Stimulated activated CD4-positive, alpha-beta T cell treated with anti-CD3 and anti-CD28 coated beads, Interleukin-1b, Interleukin-23, amount 100 ng/mL, for 24 hours (primary cell): ENCODE data around the gene SLC1A1.
A peak's percentile ranks its signal among the peaks of the same experiment; 100 is the strongest.
"Not testable (repeated sequence)": the region's sequence is repeated elsewhere in the genome, so short reads cannot be mapped to it uniquely, and the experiment has no call there.

Experiments used
- DNase-seq, 4 experiments: peaks; one replicate each; pipeline ENCODE4 v3.0.0-alpha.2; 2020; ENCODE audit warnings: low read depth in 4 of 4, low spot score in 1 of 4

The SLC1A1 gene

GRCh38 chr9:4504250-4504649 lies 14.0 kb downstream of the SLC1A1 start:
- DNase-seq = no peak

DNA sequence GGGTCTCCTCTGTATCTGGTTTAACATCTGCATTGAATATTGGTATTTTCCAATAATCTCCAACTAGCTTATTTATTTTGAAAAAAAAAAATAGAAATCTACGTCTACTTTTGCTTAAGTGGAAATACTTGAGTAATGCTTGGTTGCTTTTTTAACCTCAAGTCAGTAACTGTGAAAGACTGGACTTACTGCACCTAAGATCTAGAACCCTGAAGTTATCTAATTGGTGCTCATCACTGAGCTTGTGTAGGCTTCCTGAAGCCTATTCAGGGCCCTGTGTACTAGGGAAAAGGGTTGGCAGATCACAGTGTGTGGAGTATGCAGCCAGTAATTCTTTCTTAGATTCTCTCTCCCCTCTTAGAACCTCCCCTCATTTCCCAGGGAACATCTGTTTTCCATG lies 16.2 kb downstream of the SLC1A1 start:
- no peak for DNase-seq

DNA sequence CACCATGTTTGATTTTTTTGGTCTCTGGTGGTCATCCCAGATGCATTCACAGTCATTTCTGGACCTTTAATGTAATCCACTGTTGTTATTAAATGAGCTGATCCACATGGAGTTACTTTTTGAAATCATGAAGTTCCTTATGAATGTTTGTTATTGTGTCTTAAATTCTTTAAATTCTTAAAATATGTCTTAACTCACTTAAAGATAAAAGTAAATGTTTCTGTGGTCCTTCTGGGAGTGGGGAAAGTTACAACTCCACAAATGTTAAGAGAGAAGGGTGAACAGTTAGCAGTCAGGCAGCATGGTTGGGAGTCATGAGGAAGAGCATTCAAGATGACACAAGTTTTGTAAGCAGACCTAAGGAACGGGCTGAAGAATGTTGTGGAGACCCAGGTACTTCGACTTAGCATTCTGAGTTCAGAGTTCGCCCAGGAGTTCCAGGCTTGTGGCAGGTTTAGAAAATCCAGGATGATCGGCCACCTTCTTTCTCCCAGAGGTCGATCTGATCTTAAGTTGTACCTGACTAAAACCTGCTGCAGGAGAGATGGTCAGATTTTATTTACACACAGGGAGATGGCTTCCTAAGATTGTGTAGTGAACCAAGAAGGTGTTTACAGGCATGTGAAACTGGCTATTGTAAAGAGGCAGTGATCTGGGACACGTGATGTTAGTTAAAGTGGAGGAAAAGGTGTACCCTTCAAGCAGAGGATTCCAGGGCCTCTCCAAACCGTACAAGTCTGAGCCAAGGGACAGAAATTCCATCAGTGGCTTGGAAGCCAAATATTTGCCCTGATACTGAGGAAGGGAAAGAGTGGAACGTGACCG lies 17.2 kb downstream of the SLC1A1 start:
- DNase-seq = no peak

DNA sequence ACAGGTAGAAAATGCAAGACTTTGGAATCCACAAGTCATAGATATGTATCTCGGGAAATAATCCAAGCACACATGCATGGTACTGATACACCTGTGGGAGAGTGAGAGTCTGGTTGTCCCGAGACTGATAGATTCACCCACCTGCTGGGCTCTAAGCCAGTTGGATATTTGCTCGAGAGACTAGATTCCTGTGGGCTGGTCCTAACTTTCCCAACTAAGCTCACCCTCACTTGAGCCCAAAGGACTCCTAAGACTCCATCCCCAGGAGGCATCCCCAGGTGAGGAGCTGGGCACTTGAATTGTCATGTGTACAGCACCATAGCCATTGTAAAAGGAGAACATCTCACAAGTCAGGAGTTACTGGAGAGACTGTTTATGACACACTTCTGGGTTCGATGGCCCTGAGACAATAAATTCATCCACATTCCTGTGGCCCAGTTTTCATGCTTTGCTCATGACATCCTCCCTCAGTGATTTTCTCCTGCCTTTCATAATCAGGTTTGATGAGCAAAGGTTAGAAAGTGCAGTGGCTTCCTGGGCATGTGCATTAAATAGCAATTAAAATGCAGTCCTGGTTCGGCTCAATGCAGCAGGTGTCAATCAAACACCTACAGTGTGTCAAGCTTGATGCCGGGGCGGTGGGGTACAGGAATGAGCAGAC lies 18.1 kb downstream of the SLC1A1 start:
- no peak for DNase-seq

DNA sequence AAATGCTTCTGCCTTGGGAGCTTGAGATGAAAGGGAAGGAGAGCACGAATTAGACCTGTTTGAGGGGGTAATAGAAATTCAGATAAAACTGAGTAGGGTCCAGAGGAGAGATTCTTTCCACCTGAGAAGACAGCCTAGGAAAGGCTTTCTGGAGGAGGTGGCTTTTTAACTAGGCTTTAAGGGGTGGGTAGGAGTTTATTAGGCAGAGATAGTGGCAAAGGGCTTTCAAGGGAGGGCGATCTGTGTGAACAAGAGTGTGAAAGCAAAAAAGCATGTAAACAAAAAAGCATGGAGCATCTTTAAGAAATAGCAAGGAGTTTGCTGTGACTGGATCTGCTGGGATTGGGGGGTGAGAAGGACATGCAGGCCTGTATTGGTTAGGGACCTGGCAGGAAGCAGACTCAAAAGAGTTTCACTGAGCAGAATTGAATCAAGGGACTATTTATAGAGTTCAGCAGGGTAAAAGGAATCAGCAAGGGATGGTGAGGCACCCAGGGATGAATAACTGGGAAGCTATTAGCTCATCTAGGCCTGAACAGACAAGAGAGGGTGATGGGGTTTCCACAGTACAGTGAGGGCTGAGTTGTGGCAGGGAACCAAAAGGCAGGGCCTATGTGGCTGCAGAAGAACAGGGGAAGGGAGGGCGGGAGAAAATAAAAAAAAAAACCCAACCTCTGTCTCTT lies 18.8 kb downstream of the SLC1A1 start:
- no peak for DNase-seq

GRCh38 chr9:4509590-4509984 lies 19.3 kb downstream of the SLC1A1 start:
- no peak for DNase-seq

- DNase-seq = no peak
Observed at GRCh38 chr9:4510546-4511322, 20.5 kb downstream of the SLC1A1 start.

DNA sequence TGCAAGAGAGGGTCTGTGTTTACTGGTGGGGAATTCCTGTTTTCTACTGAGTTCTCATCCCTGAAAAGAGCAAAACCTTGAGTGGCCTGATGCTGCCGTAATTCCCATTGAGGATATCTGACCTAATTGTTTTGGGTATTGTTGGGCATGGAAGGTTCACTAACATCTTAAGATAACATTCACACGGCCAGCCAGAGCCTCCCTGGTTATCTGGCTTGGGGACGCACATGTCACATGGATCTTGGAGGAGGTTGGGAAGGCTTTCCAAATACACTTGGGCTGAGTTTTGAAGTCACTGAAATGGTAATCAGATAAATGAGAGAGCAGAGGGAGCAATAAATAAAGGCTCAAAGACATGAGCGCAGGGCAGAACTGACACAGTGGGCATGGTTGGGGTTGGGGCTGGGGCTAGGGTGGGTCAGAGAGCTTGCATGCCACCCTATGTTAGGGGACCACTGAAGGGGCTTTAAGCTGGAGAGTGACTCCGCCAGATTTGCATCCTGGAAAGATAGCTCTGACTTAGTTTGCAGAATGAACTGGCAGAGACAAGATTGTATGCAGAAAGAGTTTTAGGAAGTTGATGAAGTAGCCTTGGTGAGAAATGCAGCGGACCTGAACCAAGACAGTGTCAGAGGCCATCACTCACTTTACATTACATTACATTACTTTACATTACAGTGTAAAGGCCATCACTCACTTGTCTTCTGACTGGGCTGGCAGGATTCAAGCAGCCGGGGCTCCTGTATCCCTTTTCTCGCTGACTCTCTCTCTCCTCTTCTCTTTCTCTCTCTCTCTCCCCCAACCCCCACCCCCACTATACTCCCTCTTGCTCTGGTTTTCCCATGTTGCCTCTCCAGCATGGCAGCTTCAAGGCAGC lies 24.2 kb downstream of the SLC1A1 start:
- DNase-seq = no peak

DNA sequence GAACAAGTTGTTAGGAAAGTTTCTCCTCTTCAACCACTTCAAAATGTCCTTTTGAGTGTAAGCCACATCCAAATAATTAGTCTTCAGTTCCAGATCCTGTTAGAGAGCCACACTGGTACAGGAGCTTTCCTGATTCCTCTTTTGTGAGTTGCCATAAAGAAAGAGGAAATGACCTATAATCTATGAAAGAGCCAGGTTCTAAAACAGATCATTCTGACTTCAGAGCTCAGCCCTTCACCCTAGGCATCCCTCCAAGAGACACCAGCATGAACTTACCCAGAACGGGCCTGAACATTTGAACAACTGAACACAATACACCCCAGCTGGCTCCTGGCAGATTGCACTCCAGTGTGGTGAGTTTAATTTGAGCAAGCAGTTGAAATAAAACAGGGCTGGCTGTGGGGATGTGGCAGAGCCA lies 25.7 kb downstream of the SLC1A1 start:
- no peak for DNase-seq

- DNase-seq = no peak
Observed at GRCh38 chr9:4517274-4517673, 27.0 kb downstream of the SLC1A1 start.

DNA sequence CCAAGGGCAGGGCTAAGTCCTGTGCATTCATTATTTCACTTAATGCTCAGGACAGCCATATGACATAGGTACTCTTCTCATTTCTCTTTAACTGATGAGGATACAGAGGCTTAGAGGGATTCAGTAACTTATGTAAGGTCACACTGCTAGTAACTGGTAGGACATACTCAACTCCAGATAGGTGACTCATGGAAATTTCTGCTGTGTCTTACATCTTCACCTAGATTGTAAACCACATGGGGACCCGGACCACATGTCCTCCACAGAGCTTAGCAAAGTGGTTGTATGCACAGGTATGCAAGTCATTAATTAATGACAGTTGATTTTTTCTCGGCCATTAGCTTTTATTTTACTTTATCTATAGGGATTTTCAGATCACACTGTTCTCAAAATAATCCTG lies 29.3 kb downstream of the SLC1A1 start:
- peak in 1 of 4 experiments; percentile 13 for DNase-seq

GRCh38 chr9:4520055-4520454 lies 29.8 kb downstream of the SLC1A1 start:
- no peak for DNase-seq

DNA sequence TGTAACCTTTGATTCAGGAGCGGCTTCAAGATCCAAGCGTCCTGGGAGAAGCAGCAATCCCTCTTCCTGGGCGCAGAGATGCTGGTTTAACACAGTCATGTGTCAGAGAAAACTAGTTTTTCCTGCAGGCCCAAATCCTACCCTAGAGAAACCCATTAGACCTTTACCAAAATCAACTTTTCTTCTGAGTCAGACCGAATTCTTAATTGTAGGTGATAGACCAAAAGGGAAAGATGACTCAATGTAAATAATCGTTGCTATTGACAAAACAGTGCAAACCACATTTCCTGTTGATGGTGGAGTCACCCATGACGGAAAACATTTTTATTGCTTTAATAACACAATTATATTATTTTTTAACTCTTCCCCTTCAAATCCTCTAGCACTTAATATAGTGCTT lies 40.1 kb downstream of the SLC1A1 start:
- DNase-seq = no peak

DNA sequence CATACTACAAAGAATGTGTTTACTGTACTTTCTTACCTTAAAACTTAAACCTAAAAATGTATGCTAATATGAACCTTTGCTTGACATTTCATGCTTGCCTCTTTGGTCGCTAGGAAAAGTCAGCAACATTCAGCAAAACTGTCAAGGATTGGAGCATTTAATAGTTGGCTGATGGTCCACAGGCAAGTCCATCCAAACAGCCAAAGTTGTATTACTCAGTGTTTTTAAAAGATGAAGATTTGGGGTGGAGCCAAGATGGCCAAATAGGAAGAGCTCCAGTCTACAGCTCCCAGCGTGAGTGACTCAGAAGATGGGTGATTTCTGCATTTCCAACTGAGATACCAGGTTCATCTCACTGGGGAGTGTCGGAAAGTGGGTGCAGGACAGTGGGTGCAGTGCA lies 40.6 kb downstream of the SLC1A1 start:
- DNase-seq = not testable (repeated sequence)

DNA sequence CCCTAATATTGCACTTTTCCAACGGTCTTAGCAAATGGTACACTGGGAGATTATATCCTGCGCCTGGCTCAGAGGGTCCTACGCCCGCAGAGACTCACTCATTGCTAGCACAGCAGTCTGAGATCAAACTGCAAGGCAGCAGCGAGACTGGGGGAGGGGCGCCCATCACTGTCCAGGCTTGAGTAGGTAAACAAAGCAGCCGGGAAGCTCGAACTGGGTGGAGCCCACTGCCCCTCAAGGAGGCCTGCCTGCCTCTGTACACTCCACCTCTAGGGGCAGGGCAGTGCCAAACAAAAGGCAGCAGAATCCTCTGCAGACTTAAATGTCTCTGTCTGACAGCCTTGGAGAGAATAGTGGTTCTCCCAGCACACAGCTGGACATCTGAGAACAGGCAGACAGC lies 41.1 kb downstream of the SLC1A1 start:
- not testable (repeated sequence) for DNase-seq

DNA sequence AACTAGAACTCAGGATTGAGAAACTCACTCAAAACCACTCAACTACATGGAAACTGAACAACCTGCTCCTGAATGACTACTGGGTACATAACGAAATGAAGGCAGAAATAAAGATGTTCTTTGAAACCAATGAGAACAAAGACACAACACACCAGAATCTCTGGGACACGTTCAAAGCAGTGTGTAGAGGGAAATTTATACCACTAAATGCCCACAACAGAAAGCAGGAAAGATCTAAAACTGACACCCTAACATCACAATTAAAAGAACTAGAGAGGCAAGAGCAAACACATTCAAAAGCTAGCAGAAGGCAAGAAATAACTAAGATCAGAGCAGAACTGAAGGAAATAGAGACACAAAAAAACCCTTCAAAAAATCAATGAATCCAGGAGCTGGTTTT lies 43.6 kb downstream of the SLC1A1 start:
- not testable (repeated sequence) for DNase-seq

DNA sequence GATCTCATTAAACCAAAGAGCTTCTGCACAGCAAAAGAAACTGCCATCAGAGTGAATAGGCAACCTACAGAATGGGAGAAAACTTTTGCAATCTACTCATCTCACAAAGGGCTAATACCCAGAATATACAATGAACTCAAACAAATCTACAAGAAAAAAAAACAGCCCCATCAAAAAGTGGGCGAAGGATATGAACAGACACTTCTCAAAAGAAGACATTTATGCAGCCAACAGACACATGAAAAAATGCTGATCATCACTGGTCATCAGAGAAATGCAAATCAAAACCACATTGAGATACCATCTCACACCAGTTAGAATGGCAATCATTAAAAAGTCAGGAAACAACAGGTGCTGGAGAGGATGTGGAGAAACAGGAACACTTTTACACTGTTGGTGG lies 45.9 kb downstream of the SLC1A1 start:
- not testable (repeated sequence) for DNase-seq

- DNase-seq = no peak
Observed at GRCh38 chr9:4537581-4537980, 47.3 kb downstream of the SLC1A1 start.

DNA sequence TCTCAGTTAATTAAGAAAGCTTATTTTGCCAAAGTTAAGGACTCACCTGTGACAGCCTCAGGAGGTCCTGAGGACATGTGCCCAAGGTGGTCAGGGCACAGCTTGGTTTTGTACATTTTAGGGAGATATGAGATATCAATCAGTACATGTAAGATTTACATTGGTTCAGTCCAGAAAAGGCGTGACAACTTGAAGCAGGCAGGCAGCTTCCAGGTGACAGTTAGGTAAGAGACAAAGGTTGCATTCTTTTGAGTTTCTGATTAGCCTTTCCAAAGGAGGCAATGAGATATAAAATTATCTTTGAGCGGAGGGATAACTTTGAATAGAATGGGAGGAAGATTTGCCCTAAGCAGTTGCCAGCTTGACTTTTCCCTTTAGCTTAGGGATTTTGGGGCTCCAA lies 47.8 kb downstream of the SLC1A1 start:
- no peak for DNase-seq

DNA sequence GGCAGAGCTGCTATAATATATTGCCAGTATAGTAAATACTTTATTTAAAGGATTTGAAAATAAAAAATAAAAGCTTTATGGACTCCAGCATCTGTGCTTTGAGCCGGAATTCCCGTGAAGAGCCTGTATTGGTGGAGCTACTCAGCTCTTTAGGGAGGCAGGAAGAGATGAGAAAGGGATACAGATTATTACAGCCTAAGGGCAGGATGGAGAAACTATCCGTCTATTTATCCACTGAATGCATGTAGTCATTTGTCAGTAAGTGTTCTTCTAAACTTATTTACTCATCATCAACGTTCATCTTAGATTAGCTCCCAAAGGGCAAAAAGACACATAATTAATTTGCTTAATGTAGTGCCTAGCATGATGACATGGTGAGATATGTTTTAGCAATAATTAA lies 48.4 kb downstream of the SLC1A1 start:
- DNase-seq = no peak
